T-helper 2 cell (primary cell): ENCODE data around the gene RALGAPA1.
"Not testable (repeated sequence)": the region's sequence is repeated elsewhere in the genome, so short reads cannot be mapped to it uniquely, and the experiment has no call there.

Source experiments
- DNase-seq, 5 experiments: peaks; one replicate each; pipeline versions ENCODE4 v3.0.0 to v3.0.0-alpha.2; 2012 to 2022

RALGAPA1 gene

GRCh38 chr14:35821564-35822411, 12.7 kb upstream of the RALGAPA1 start:
- DNase-seq = peak in 1 of 5 experiments; percentile 54

GRCh38 chr14:35819591-35820540, 10.8 kb upstream of the RALGAPA1 start:
- DNase-seq = no peak

GRCh38 chr14:35818346-35819115, 9.4 kb upstream of the RALGAPA1 start:
- DNase-seq = peak in 1 of 5 experiments; percentile 48

- DNase-seq = peak; percentile 45 to 75 (median 66)
These were observed 5.4 kb upstream of the RALGAPA1 start for GRCh38 chr14:35814371-35815005.

- no peak for DNase-seq
These were observed 1.9 kb upstream of the RALGAPA1 start for GRCh38 chr14:35810963-35811362.

GRCh38 chr14:35809597-35809996, 502 bp upstream of the RALGAPA1 start:
- no peak for DNase-seq

- DNase-seq = peak in 2 of 5 experiments; percentile 31 to 35
These were observed 938 bp downstream of the RALGAPA1 start for GRCh38 chr14:35808076-35808637.

GRCh38 chr14:35807131-35807961, 1.7 kb downstream of the RALGAPA1 start:
- no peak for DNase-seq

GRCh38 chr14:35806006-35806907, 2.8 kb downstream of the RALGAPA1 start:
- DNase-seq = no peak

- DNase-seq = no peak
These were observed 11.3 kb downstream of the RALGAPA1 start for GRCh38 chr14:35797796-35798195.

- DNase-seq = peak in 1 of 5 experiments; percentile 61
These were observed 19.4 kb downstream of the RALGAPA1 start for GRCh38 chr14:35789651-35790050.

- DNase-seq = peak in 1 of 5 experiments; percentile 14
These were observed 22.2 kb downstream of the RALGAPA1 start for GRCh38 chr14:35786856-35787255.

- no peak for DNase-seq
These were observed 25.4 kb downstream of the RALGAPA1 start for GRCh38 chr14:35783699-35784098.

- DNase-seq = no peak
These were observed 29.7 kb downstream of the RALGAPA1 start for GRCh38 chr14:35779368-35779767.

- DNase-seq = not testable (repeated sequence)
These were observed 31.5 kb downstream of the RALGAPA1 start for GRCh38 chr14:35777550-35777949.

- DNase-seq = no peak
These were observed 32.3 kb downstream of the RALGAPA1 start for GRCh38 chr14:35776823-35777222.

- not testable (repeated sequence) for DNase-seq
These were observed 33.0 kb downstream of the RALGAPA1 start for GRCh38 chr14:35776085-35776484.

- peak in 1 of 5 experiments; percentile 7 for DNase-seq
These were observed 42.4 kb downstream of the RALGAPA1 start for GRCh38 chr14:35766700-35767082.

GRCh38 chr14:35766036-35766699, 42.9 kb downstream of the RALGAPA1 start:
- no peak for DNase-seq
